GM13977 (cell line): ENCODE results near the gene SRP68.
"Not testable (repeated sequence)": the region's sequence is repeated elsewhere in the genome, so short reads cannot be mapped to it uniquely, and the experiment has no call there.

Experiments
- DNase-seq: peaks from one replicate; pipeline ENCODE4 v3.0.0; 2012; ENCODE audit warnings: low spot score
- CTCF ChIP-seq: IDR thresholded peaks from 2 replicates; pipeline ENCODE4 v1.5.1; 2012; ENCODE audit warnings: mild to moderate bottlenecking, control low read depth; ENCODE audit not compliant: insufficient read depth; ENCODE audit errors: extremely low read depth, missing control alignments
- in situ Hi-C: fragments of 300-500 bp; cut with MboI; formaldehyde crosslinking; loops from one replicate; pipeline ENCODE4 v1.12.0; 2022; ENCODE audit warnings: low sequenced_read_pairs, low pct_unique_long_range_greater_than_20kb, mixed read lengths, inconsistent platforms; ENCODE audit not compliant: unreplicated experiment

The SRP68 gene

GRCh38 chr17:76079956-76080767, 7.8 kb upstream of the SRP68 start:
- in situ Hi-C loops, result no loop called here
- no peak for TF ChIP-seq CTCF
- DNase-seq, result no peak

GRCh38 chr17:76079535-76079955, 7.2 kb upstream of the SRP68 start:
- no peak for TF ChIP-seq CTCF
- DNase-seq, result no peak
- in situ Hi-C loops, result no loop called here

GRCh38 chr17:76078860-76079534, 6.7 kb upstream of the SRP68 start, which contains the start of gene ZACN:
Gene ZACN (plus strand): TSS chr17:76079182. CDS start chr17:76079265, 83 bp downstream.
- DNase-seq, result no peak
- in situ Hi-C loops, result no loop called here
- TF ChIP-seq CTCF, result no peak

- DNase-seq, in situ Hi-C loops: not testable (repeated sequence)
Measured at GRCh38 chr17:76078370-76078769, 6.1 kb upstream of the SRP68 start.

GRCh38 chr17:76077584-76078110, 5.3 kb upstream of the SRP68 start:
- in situ Hi-C loops, result no loop called here
- DNase-seq, result peak; percentile 58
- no peak for TF ChIP-seq CTCF

GRCh38 chr17:76076765-76077583, 4.7 kb upstream of the SRP68 start:
- in situ Hi-C loops, result no loop called here
- TF ChIP-seq CTCF, result no peak
- no peak for DNase-seq
